Astrocyte of the spinal cord (primary cell): ENCODE measurements around the gene CAD.
A peak's percentile ranks its signal among the peaks of the same experiment; 100 is the strongest.

Source experiments
- DNase-seq: peaks from one replicate; pipeline ENCODE4 v3.0.0; 2011; ENCODE audit warnings: low read depth, low spot score
- H3K4me3 ChIP-seq: 2 replicates; pipeline ENCODE4 v1.5.1; 2011; ENCODE audit warnings: low read depth, mild to moderate bottlenecking, low read length, moderate library complexity
- CTCF ChIP-seq: IDR thresholded peaks from 2 replicates; pipeline ENCODE4 v1.5.1; 2012; ENCODE audit warnings: low read depth, mild to moderate bottlenecking, low read length, inconsistent platforms
- in situ Hi-C: cut with HindIII; loops from 2 replicates; pipeline ENCODE4 v1.10.0; 2017; ENCODE audit warnings: low sequenced_read_pairs

The CAD gene

GRCh38 chr2:27177441-27178351, 39.5 kb upstream of the CAD start:
- DNase-seq, result no peak
- no peak overlapping the region for H3K4me3 ChIP-seq
- in situ Hi-C loops, result no loop called here
- TF ChIP-seq CTCF, result no peak

GRCh38 chr2:27178469-27178868, 38.7 kb upstream of the CAD start:
- TF ChIP-seq CTCF, result no peak
- no peak overlapping the region for H3K4me3 ChIP-seq
- DNase-seq, result no peak
- in situ Hi-C loops, result no loop called here

GRCh38 chr2:27179344-27180000, 37.7 kb upstream of the CAD start:
- no peak overlapping the region for H3K4me3 ChIP-seq
- no peak for TF ChIP-seq CTCF
- in situ Hi-C loops, result no loop called here
- DNase-seq, result no peak

GRCh38 chr2:27182346-27182745, 34.8 kb upstream of the CAD start:
- no peak overlapping the region for H3K4me3 ChIP-seq
- in situ Hi-C loops, result no loop called here
- DNase-seq, result peak; percentile 57
- no peak for TF ChIP-seq CTCF

GRCh38 chr2:27184115-27184514, 33.1 kb upstream of the CAD start:
- no peak overlapping the region for H3K4me3 ChIP-seq
- DNase-seq, result no peak
- in situ Hi-C loops, result no loop called here
- no peak for TF ChIP-seq CTCF

GRCh38 chr2:27185331-27186026, 31.7 kb upstream of the CAD start:
- DNase-seq, result no peak
- TF ChIP-seq CTCF, result no peak
- in situ Hi-C loops, result no loop called here
- no peak overlapping the region for H3K4me3 ChIP-seq
